GM19240 (cell line): ENCODE data around the gene RCN1.
"Not testable (repeated sequence)": the region's sequence is repeated elsewhere in the genome, so short reads cannot be mapped to it uniquely, and the experiment has no call there.

Experiments used
- DNase-seq: peaks from one replicate; pipeline ENCODE4 v3.0.0; 2011; ENCODE audit warnings: low spot score; ENCODE audit not compliant: insufficient read length

The RCN1 gene

GRCh38 chr11:32079553-32079952, 11.3 kb upstream of the RCN1 start:
- no peak for DNase-seq

- no peak for DNase-seq
Observed at GRCh38 chr11:32080361-32080980, 10.4 kb upstream of the RCN1 start.

GRCh38 chr11:32081129-32081641, 9.7 kb upstream of the RCN1 start:
- no peak for DNase-seq

- DNase-seq: no peak
Observed at GRCh38 chr11:32081901-32082300, 9.0 kb upstream of the RCN1 start.

- DNase-seq: no peak
Observed at GRCh38 chr11:32082346-32082986, 8.4 kb upstream of the RCN1 start.

- DNase-seq: no peak
Observed at GRCh38 chr11:32087597-32087996, 3.3 kb upstream of the RCN1 start.

GRCh38 chr11:32088117-32088941, 2.5 kb upstream of the RCN1 start:
- DNase-seq: no peak

- DNase-seq: no peak
Observed at GRCh38 chr11:32092581-32093170, 1.8 kb downstream of the RCN1 start.

- no peak for DNase-seq
Observed at GRCh38 chr11:32094923-32095322, 4.0 kb downstream of the RCN1 start.

- DNase-seq: no peak
Observed at GRCh38 chr11:32098142-32098903, 7.4 kb downstream of the RCN1 start.

- DNase-seq: no peak
Observed at GRCh38 chr11:32099516-32099915, 8.6 kb downstream of the RCN1 start.

- DNase-seq: no peak
Observed at GRCh38 chr11:32100495-32100894, 9.6 kb downstream of the RCN1 start.

- no peak for DNase-seq
Observed at GRCh38 chr11:32101791-32102190, 10.9 kb downstream of the RCN1 start.

- not testable (repeated sequence) for DNase-seq
Observed at GRCh38 chr11:32103121-32103719, 12.3 kb downstream of the RCN1 start.

- no peak for DNase-seq
Observed at GRCh38 chr11:32103941-32104340, 13.1 kb downstream of the RCN1 start.

GRCh38 chr11:32105871-32106560, 15.1 kb downstream of the RCN1 start:
- DNase-seq: no peak

GRCh38 chr11:32107647-32108046, 16.8 kb downstream of the RCN1 start:
- no peak for DNase-seq

GRCh38 chr11:32108576-32108975, 17.7 kb downstream of the RCN1 start:
- DNase-seq: no peak

GRCh38 chr11:32109138-32109537, 18.3 kb downstream of the RCN1 start:
- no peak for DNase-seq

GRCh38 chr11:32109592-32109991, 18.7 kb downstream of the RCN1 start:
- no peak for DNase-seq
